Transverse colon (tissue), 4 donors: ENCODE results near the gene ATF6. TPM values are rescaled to one million over a fixed set of nuclear protein-coding genes. Genes with fewer than 3 reads are reported as not detected.
A peak's percentile ranks its signal among the peaks of the same experiment; 100 is the strongest.

Experiments used
- DNase-seq: peaks from one replicate; pipeline ENCODE4 v3.0.0-alpha.2; 2019
- H3K27ac ChIP-seq, 4 donors: fragments of 200-600 bp; sonication (generic); 2 replicates each; pipeline ENCODE4 v1.5.1; 2016 to 2018; ENCODE audit warnings: inconsistent platforms in 4 of 4
- H3K27me3 ChIP-seq: fragments of 200-600 bp; sonication (generic); 2 replicates; pipeline ENCODE4 v1.5.1; 2017; ENCODE audit warnings: inconsistent platforms
- H3K36me3 ChIP-seq, 4 donors: fragments of 200-600 bp; sonication (generic); 2 replicates each; pipeline ENCODE4 v1.5.1; 2017 to 2019; ENCODE audit warnings: inconsistent platforms in 4 of 4
- H3K4me1 ChIP-seq, 4 donors: fragments of 200-600 bp; sonication (generic); 2 replicates each; pipeline ENCODE4 v1.5.1; 2017 to 2020; ENCODE audit warnings: inconsistent platforms in 4 of 4
- H3K4me3 ChIP-seq, 4 donors: fragments of 200-600 bp; sonication (generic); 1 replicate in 1 of 4; 2 replicates in 3 of 4; pipeline versions ENCODE4 v1.5.1 to v1.6.1; 2017 to 2019; ENCODE audit warnings: inconsistent platforms in 4 of 4
- H3K9me3 ChIP-seq, 2 donors: fragments of 200-600 bp; sonication (generic); 2 replicates each; pipeline ENCODE4 v1.5.1; 2017 to 2019; ENCODE audit warnings: inconsistent platforms in 2 of 2
- CTCF ChIP-seq, 5 experiments: fragments of 200-600 bp in 3 of 5; fragments of 450-650 bp in 2 of 5; sonication (generic) in 3 of 5; IDR thresholded peaks; 1 replicate in 2 of 5; 2 replicates in 3 of 5; pipeline ENCODE4 v1.5.1; 2016 to 2017; ENCODE audit warnings: antibody characterized with exemption in 5 of 5, inconsistent platforms in 3 of 5, mild to moderate bottlenecking in 2 of 5, moderate library complexity in 1 of 5
- EP300 ChIP-seq: sonication (generic); formaldehyde crosslinking; IDR thresholded peaks from one replicate; pipeline ENCODE4 v1.6.1; 2017; ENCODE audit warnings: antibody characterized with exemption, low read depth
- POLR2A ChIP-seq: fragments of 450-650 bp; IDR thresholded peaks from one replicate; pipeline ENCODE4 v1.6.1; 2016; ENCODE audit warnings: antibody characterized with exemption, mild to moderate bottlenecking, moderate library complexity
- POLR2AphosphoS5 ChIP-seq, 3 donors: sonication (generic); formaldehyde crosslinking; IDR thresholded peaks; one replicate each; pipeline ENCODE4 v1.6.1; 2016; ENCODE audit warnings: antibody characterized with exemption in 3 of 3
- WGBS, 2 donors: methylation state at CpG; one replicate each; pipeline ENCODE4 v1.1.5; 2018; ENCODE audit warnings: low coverage in 1 of 2; 5-methylcytosine and 5-hydroxymethylcytosine counted together
- in situ Hi-C, 4 donors: fragments of 200-750 bp; cut with MboI; loops; one replicate each; pipeline versions ENCODE4 v1.15.0 to v1.15.1; 2017; ENCODE audit warnings: low sequenced_read_pairs in 3 of 4, low pct_ligation_motif_present in 1 of 4, low pct_unique_long_range_greater_than_20kb in 1 of 4
- intact Hi-C: fragments of 100-400 bp; cut with DNase I; formaldehyde crosslinking; loops from one replicate; pipeline ENCODE4 v1.15.1; 2023; ENCODE audit warnings: low total_unique reads
- total RNA-seq, 4 donors: library from RNA; depleted of rRNA; stranded (reverse); fragments of >200 nt; gene quantifications; one replicate each; pipeline ENCODE4 v1.1.0, GENCODE V29; 2016

Gene ATF6
- total RNA-seq, 4 donors from 2014 or later, result 10.8 to 45.8 (median 23.0) TPM

GRCh38 chr1:161943737-161944136 lies 177.6 kb downstream of the ATF6 start:
- H3K27ac ChIP-seq, result peak overlapping the region in 1 of 4 donors; percentile 43
- in situ Hi-C loops (no loop called here), intact Hi-C loops (no loop called here)
- no peaks in the 10 kb centered on the region for H3K36me3 ChIP-seq
- 84 to 88% methylated on average over 1 of the region's 1 CpG for WGBS, 2 donors
- DNase-seq, result no peak
- H3K27me3 ChIP-seq, result no peaks in the 10 kb centered on the region
- no peak overlapping the region for H3K4me3 ChIP-seq
- H3K9me3 ChIP-seq, result no peaks in the 10 kb centered on the region
- no peak for TF ChIP-seq CTCF (IDR thresholded peaks at IDR 0.05)
- no peak for TF ChIP-seq POLR2AphosphoS5 (IDR thresholded peaks at IDR 0.05)
- no peak for TF ChIP-seq POLR2A
- no peak for TF ChIP-seq EP300
- peaks cover 0 to 12% (median 2%) of the 10 kb centered on the region in 4 donors for H3K4me1 ChIP-seq

GRCh38 chr1:161944381-161944780 lies 178.3 kb downstream of the ATF6 start:
- Histone ChIP-seq H3K36me3 (no peaks in the 10 kb centered on the region), H3K27me3 (no peaks in the 10 kb centered on the region), H3K9me3 (no peaks in the 10 kb centered on the region), H3K4me3 (no peak overlapping the region), H3K27ac (no peak overlapping the region), H3K4me1 (peaks cover under 1 to 18% (median 7%) of the 10 kb centered on the region in 4 donors)
- WGBS, 2 donors, result 98 to 100% methylated on average over 2 of the region's 2 CpGs
- no peak for TF ChIP-seq POLR2AphosphoS5 (IDR thresholded peaks at IDR 0.05)
- TF ChIP-seq POLR2A, result no peak
- TF ChIP-seq EP300, result no peak
- no peak for TF ChIP-seq CTCF (IDR thresholded peaks at IDR 0.05)
- in situ Hi-C loops, result no loop called here
- intact Hi-C loops, result no loop called here
- DNase-seq, result no peak

GRCh38 chr1:161945306-161946060 lies 179.4 kb downstream of the ATF6 start:
- in situ Hi-C loops (no loop called here), intact Hi-C loops (no loop called here)
- Histone ChIP-seq H3K27ac (no peak overlapping the region), H3K36me3 (no peaks in the 10 kb centered on the region), H3K9me3 (no peaks in the 10 kb centered on the region), H3K4me3 (no peak overlapping the region), H3K27me3 (no peaks in the 10 kb centered on the region), H3K4me1 (peaks cover 6 to 23% (median 14%) of the 10 kb centered on the region in 4 donors)
- TF ChIP-seq POLR2A, result no peak
- TF ChIP-seq POLR2AphosphoS5 (IDR thresholded peaks at IDR 0.05), result no peak
- TF ChIP-seq EP300, result no peak
- TF ChIP-seq CTCF (IDR thresholded peaks at IDR 0.05), result no peak
- 89 to 92% methylated on average over 3 of the region's 3 CpGs for WGBS, 2 donors
- no peak for DNase-seq

- Histone ChIP-seq H3K27me3 (no peaks in the 10 kb centered on the region), H3K27ac (no peak overlapping the region), H3K36me3 (no peaks in the 10 kb centered on the region), H3K4me1 (peaks cover 6 to 21% (median 12%) of the 10 kb centered on the region in 4 donors), H3K9me3 (no peaks in the 10 kb centered on the region), H3K4me3 (no peak overlapping the region)
- TF ChIP-seq POLR2A, result no peak
- no peak for TF ChIP-seq POLR2AphosphoS5 (IDR thresholded peaks at IDR 0.05)
- no peak for TF ChIP-seq CTCF (IDR thresholded peaks at IDR 0.05)
- no peak for TF ChIP-seq EP300
- in situ Hi-C loops (no loop called here), intact Hi-C loops (no loop called here)
- DNase-seq, result no peak
- 94 to 96% methylated on average over 1 to 5 of the region's 5 CpGs for WGBS, 2 donors
Measured at GRCh38 chr1:161946071-161946987, 180.2 kb downstream of the ATF6 start.
